Adipose tissue (tissue), 3 donors: Measurements from ENCODE around the gene CCDC81. TPM values are rescaled to one million over a fixed set of nuclear protein-coding genes. Genes with fewer than 3 reads are reported as not detected.
"Not testable (repeated sequence)": the region's sequence is repeated elsewhere in the genome, so short reads cannot be mapped to it uniquely, and the experiment has no call there.

ENCODE experiments used
- H3K27ac ChIP-seq: one replicate; pipeline ENCODE4 v1.5.1; 2013; ENCODE audit warnings: low read depth, low read length
- WGBS, 3 donors: extraction: QIAGEN DNeasy Blood & Tissue Kit; methylation state at CpG; one replicate each; pipeline ENCODE4 v1.1.7; 2013; 5-methylcytosine and 5-hydroxymethylcytosine counted together
- polyA plus RNA-seq, 3 donors: library from polyadenylated mRNA; stranded (reverse); fragments of 200-250 nt; gene quantifications; one replicate each; pipeline ENCODE4 v1.2.3, GENCODE V29; 2013
- donor health status: healthy with polysubstance abuse.
- donor health status: Bipolar disorder and iron deficiency.
- donor health status: healthy.

The CCDC81 gene
- polyA plus RNA-seq, 3 donors = 0.12 to 0.52 (median 0.34) TPM

DNA sequence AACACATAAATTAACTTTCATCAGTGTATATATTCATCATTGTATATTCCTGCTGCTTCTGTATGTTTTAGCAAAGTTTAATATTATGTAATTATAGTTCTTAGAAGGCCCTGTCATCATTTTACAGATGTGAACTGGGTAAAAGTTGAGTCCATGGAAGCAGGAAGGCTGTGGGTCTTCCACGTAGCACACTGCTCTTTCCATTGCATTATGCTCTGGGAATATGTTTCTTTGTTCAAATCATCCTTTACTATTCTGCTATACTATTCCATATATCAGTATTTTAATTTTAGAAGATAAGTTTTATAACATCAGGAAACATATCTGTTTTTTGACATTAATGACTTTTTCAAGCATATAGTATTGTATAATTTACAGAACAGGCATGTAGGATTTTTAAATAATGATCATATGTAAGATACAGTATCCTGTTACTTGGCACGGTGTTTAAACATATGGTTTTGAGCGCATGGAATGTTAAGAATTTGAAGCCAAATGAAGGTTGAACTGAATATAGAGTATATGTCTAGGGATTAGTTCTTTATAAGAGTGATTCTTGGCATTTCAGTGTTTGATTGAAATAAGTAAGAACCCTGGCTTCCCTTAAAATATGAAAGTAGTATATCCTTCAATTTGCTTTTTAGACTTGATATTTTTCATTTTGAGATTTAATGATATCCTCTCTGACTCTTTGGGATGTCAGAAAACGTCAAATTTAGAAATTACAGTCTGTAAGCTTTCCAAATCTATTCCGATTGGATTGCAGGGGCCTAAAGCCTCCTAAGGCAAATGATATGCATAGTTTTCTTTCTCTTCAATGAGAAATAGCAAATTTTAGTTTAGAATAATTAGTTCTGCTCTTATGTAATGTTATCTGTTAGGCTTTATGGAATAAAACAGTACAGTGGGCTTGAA is 8.6 kb downstream of the CCDC81 start:
- no peak overlapping the region for H3K27ac ChIP-seq
- 75 to 79% (median 79%) methylated on average over 5 of the region's 5 CpGs for WGBS, 3 donors

DNA sequence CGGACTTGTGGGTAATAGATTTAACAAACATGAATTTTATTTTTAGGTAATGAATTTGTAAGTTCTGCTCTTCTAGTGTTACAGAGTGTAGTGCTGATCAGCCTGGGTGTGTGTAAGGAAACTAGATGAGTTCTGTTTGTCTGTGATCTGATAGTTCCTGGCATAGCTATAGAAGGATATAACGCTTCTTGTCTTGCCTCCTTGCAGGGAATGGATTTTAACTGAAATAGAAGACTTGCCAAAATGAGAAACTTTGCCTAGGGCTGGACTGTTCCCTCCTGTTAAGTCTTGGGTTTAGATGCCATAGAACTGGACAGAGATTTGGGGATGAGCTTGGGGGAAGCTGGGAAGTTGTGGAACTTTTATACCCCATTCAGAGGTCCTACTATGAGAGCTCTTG is 11.6 kb downstream of the CCDC81 start:
- no peak overlapping the region for H3K27ac ChIP-seq
- 86 to 92% (median 91%) methylated on average over 2 of the region's 2 CpGs for WGBS, 3 donors

DNA sequence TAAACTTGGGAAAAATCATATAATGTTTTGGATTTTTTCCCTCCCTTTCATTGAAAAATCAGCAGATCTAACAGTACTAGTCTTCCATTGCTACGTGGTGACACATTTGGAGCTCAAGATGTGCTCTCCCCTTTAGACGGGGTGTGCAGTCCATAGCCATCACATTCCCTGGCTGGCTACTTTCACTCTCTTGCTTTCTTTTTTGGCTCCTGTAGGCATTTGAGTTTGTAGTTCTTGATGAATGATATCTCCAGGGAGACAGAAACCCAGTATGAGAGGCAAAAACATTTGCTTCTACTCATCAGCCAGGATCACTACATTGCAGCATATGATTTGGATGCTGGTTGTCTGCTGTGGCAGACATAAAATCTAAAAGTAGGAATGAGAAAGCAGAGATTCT is 12.1 kb downstream of the CCDC81 start:
- 66 to 93% (median 74%) methylated on average over 2 of the region's 2 CpGs for WGBS, 3 donors
- no peak overlapping the region for H3K27ac ChIP-seq

DNA sequence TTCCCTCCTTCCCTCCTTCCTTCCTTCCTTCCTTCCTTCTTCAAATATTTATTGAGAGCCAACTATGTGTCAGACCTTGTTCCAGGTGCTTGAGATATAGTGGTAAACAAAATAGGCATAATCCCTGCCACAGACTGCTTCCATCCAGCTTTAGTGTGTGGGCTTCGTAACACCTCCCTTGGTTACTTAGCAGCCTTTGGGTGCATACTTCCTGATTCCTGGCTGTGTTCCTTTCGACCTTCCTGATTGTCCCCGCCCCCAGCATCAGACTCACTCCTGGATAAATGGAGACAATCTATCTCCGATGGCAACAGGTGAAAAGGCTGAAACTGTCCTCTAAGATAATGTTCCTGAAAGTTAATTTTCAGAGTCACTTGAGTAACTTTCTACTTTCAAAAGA is 13.5 kb downstream of the CCDC81 start:
- 51 to 74% (median 69%) methylated on average over 4 of the region's 4 CpGs for WGBS, 3 donors

DNA sequence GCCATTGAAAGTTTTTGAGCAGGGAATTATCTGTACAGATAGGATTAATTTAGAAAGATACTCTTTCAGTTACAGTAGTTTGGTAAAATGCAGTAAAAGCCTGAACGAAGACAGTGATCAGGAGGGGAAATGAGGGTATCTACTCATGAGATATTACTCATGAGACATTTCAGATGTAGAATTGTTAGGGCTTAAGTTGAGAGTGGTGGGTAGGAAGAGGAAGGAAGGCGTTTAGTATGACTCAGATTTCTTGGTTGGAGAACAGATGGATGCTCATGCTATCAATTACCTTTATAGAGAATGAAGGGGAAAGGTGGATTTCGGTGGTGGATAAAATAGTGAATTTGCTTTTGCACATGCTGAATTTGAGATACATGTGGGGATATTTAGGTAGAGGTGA is 15.8 kb downstream of the CCDC81 start:
- 78 to 89% (median 86%) methylated on average over 3 of the region's 3 CpGs for WGBS, 3 donors
- H3K27ac ChIP-seq = no peak overlapping the region

More for the DNA sequence above, 13.5 kb downstream of the CCDC81 start:
- no peak overlapping the region for H3K27ac ChIP-seq

DNA sequence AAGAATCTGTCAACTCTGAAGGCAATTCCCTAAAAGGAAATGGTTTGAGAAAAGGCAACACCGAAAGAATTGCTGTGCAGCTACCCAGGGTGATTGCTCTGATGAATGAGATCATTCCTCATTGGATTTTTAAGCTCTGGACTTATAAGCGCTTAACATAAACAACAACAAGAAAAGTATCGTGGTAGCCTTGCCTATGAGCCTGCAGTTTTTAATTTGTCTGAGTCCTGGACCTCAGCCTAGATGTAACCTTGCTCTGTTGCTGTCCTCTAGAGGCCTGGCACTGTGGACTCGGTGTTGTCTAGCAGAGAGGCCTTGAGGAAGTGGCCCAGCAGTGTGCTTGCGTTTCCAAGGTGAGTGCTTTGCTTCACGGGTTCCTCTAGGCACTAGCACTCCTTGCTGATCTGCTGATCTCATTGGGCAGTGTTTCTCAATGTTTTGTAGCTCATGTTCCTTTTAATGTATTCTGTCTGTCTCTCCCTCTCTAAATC is 20.4 kb downstream of the CCDC81 start:
- WGBS, 3 donors = 44 to 53% (median 47%) methylated on average over 6 of the region's 6 CpGs
- no peak overlapping the region for H3K27ac ChIP-seq

- 97 to 98% (median 98%) methylated on average over 2 of the region's 2 CpGs for WGBS, 3 donors
- H3K27ac ChIP-seq = no peak overlapping the region
Measured at GRCh38 chr11:86396396-86396795, 21.7 kb downstream of the CCDC81 start.

GRCh38 chr11:86397351-86397750 is 22.7 kb downstream of the CCDC81 start:
- no peak overlapping the region for H3K27ac ChIP-seq

DNA sequence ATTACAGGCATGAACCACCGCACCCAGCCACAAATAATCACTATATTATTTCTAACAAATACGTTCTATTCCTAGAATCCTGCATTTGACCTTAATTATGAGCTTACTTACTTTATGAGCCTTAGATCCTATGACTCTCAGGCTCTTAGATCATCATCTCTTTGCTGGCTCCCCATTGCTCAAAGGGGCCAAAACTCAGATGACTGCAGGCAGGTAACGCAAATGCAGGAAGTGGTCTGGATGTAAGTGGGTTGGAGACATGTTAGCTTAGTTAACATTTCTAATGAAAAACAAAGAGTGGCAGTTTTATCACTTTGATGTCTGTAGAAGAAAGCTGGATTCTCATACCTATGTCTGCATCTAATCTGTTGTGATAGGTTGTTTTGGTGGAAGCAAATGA is 23.4 kb downstream of the CCDC81 start:
- 89 to 96% (median 95%) methylated on average over 3 of the region's 3 CpGs for WGBS, 3 donors
- no peak overlapping the region for H3K27ac ChIP-seq

DNA sequence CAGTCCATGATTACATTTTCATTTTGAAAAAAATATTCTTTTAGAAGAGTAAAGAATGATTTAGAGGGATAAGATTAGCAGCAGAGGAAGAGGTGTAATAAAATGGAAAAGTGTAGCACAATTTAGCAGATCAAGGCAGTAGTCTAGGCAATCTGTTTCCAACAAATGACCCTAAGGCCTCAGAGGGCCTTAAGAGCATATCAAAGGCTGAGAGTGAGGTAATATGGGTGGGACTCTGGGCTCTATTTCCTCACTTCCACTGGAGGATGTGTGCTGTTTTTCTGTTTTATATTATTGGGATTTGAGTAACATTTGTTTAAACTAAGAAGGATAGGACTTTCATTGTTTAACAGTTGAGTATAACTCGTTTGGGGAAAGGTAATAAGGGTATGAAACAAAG is 28.8 kb downstream of the CCDC81 start:
- WGBS, 3 donors = 67 to 81% (median 76%) methylated on average over 1 of the region's 1 CpG
- H3K27ac ChIP-seq = no peak overlapping the region

GRCh38 chr11:86408845-86409244 is 34.2 kb downstream of the CCDC81 start:
- no peak overlapping the region for H3K27ac ChIP-seq

- no peak overlapping the region for H3K27ac ChIP-seq
- 96 to 100% (median 100%) methylated on average over 2 of the region's 2 CpGs for WGBS, 3 donors
Measured at GRCh38 chr11:86414032-86414431, 39.3 kb downstream of the CCDC81 start.

DNA sequence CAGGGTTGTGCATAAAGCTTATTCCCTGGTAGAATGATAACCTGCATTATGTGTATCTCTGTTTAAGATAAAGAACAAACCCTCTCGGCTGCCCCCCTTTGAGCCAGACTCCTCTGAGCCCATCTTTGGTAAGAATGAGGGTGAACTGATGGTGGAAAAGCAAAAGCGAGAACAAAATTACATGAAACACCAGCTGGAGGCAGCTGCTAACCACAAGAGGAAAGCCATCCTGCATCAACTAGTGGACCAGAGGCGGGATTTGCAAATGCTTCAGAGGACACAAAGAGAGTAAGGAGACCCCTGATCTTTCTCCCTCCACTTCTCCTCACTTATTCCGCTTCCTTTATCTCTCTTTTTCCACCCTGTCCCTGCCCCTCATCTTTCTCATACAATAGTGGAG is 40.3 kb downstream of the CCDC81 start:
- 82 to 87% (median 86%) methylated on average over 4 of the region's 4 CpGs for WGBS, 3 donors
- H3K27ac ChIP-seq = no peak overlapping the region

- 83 to 96% (median 91%) methylated on average over 1 of the region's 1 CpG for WGBS, 3 donors
- no peak overlapping the region for H3K27ac ChIP-seq
Measured at GRCh38 chr11:86416494-86416893, 41.8 kb downstream of the CCDC81 start.

GRCh38 chr11:86416951-86417350 is 42.3 kb downstream of the CCDC81 start:
- 89 to 93% (median 92%) methylated on average over 9 of the region's 9 CpGs for WGBS, 3 donors
- H3K27ac ChIP-seq = not testable (repeated sequence)

DNA sequence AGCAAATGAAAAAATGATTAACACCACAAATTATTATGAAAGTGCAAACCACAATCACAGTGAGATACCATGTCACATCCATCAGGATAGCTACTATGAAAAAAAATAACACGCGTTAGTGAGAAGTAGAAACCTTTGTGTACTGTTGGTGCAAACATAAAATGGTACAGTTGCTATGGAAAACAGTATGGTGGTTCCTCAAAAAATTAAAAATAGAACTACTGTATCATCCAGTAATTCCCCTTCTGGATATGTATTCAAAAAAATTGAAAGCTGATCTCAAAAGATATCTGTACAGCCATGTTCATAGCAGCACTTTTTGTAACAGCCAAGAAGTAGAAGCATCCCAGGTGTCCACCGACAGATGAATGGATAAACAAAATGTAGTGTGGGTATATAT is 43.4 kb downstream of the CCDC81 start:
- 88 to 91% (median 90%) methylated on average over 3 of the region's 3 CpGs for WGBS, 3 donors
- no peak overlapping the region for H3K27ac ChIP-seq

DNA sequence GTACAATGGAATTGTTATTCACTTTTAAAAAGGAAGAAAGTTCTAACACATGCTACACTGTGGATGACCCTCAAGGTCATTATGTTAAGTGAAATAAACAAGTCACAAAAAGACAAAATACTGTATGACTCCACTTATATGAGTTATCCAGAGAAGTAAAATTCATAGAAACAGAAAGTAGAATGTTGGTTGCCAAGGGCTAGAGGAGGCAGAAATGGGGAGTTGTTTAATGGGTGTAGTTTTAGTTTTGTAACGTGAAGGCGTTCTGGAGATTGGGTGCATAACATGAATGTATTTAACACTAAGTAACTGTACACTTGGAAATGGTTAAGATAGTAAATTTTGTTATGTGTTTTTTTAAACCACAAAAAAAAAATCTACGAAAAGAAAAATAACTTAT is 43.8 kb downstream of the CCDC81 start:
- WGBS, 3 donors = 89 to 93% (median 92%) methylated on average over 3 of the region's 3 CpGs
- H3K27ac ChIP-seq = no peak overlapping the region

- H3K27ac ChIP-seq = no peak overlapping the region
- 28 to 37% (median 36%) methylated on average over 2 of the region's 2 CpGs for WGBS, 3 donors
Measured at GRCh38 chr11:86418917-86419316, 44.2 kb downstream of the CCDC81 start.

- WGBS, 3 donors = 71 to 79% (median 78%) methylated on average over 4 of the region's 4 CpGs
- H3K27ac ChIP-seq = no peak overlapping the region
Measured at GRCh38 chr11:86421946-86422345, 47.3 kb downstream of the CCDC81 start.

DNA sequence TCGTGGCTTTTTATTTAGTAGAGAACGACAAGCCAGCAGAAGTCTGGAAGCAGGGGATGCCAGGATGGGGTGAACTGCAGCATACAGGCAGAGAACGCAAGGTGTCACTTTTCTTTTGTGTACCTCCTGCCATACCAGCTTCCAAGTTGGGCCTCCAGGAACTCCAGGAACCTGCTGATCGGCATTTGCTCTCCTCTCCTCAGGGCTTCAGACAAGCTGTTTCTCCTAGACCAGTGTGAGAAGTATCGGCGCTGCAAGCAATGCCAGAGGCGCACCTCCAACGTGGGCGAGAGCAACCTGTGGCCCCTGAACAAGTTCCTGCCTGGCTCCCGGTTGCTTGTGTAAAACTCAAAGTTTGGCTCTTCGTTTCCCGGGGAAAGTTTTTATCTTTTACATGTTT is 47.7 kb downstream of the CCDC81 start:
- WGBS, 3 donors = 66 to 82% (median 69%) methylated on average over 12 of the region's 12 CpGs
- no peak overlapping the region for H3K27ac ChIP-seq
